HepG2 (cell line): Measurements from ENCODE around the gene ABHD4. TPM values are rescaled to one million over a fixed set of nuclear protein-coding genes. Genes with fewer than 3 reads are reported as not detected.
A peak's percentile ranks its signal among the peaks of the same experiment; 100 is the strongest.

Source experiments
- ADNP ChIP-seq: sonication (generic); formaldehyde crosslinking; IDR thresholded peaks from 2 replicates; pipeline ENCODE4 v1.4.0; 2020; ENCODE audit warnings: missing genetic modification reagents
- DMAP1 ChIP-seq: IDR thresholded peaks from 2 replicates; pipeline ENCODE4 v1.6.1; 2016
- EEA1 ChIP-seq: sonication (generic); formaldehyde crosslinking; IDR thresholded peaks from 2 replicates; pipeline ENCODE4 v1.5.1; 2020; ENCODE audit warnings: mild to moderate bottlenecking, missing genetic modification reagents, borderline replicate concordance
- HOXD1 ChIP-seq: sonication (generic); formaldehyde crosslinking; IDR thresholded peaks from 2 replicates; pipeline ENCODE4 v1.5.0; 2020; ENCODE audit warnings: missing genetic modification reagents
- LRRFIP1 ChIP-seq: sonication (generic); formaldehyde crosslinking; conservative IDR thresholded peaks from 2 replicates; pipeline ENCODE4 v1.4.0; 2020; ENCODE audit warnings: missing genetic modification reagents
- MLX ChIP-seq: IDR thresholded peaks from 2 replicates; pipeline ENCODE4 v1.6.1; 2016
- REPIN1 ChIP-seq: sonication (generic); formaldehyde crosslinking; IDR thresholded peaks from 2 replicates; pipeline ENCODE4 v1.8.0; 2022; ENCODE audit warnings: missing genetic modification reagents, low read depth, mild to moderate bottlenecking, borderline replicate concordance
- RNF2 ChIP-seq: fragments of 450-650 bp; conservative IDR thresholded peaks from 2 replicates; pipeline ENCODE4 v1.6.1; 2016; ENCODE audit warnings: low read depth
- SMAD9 ChIP-seq: sonication (generic); formaldehyde crosslinking; IDR thresholded peaks from 2 replicates; pipeline ENCODE4 v1.5.1; 2020; ENCODE audit warnings: mild to moderate bottlenecking, missing genetic modification reagents
- ZBED4 ChIP-seq: sonication (generic); formaldehyde crosslinking; IDR thresholded peaks from 2 replicates; pipeline ENCODE4 v1.4.0; 2020; ENCODE audit warnings: missing genetic modification reagents, borderline replicate concordance
- ZC3H13 ChIP-seq: sonication (generic); formaldehyde crosslinking; IDR thresholded peaks from 2 replicates; pipeline ENCODE4 v1.8.1; 2023; ENCODE audit warnings: mild to moderate bottlenecking, missing genetic modification reagents, moderate library complexity
- ZMAT5 ChIP-seq: sonication (generic); formaldehyde crosslinking; IDR thresholded peaks from 2 replicates; pipeline ENCODE4 v1.5.0; 2020; ENCODE audit warnings: mild to moderate bottlenecking, low read depth, missing genetic modification reagents, borderline replicate concordance
- ZNF230 ChIP-seq: sonication (generic); formaldehyde crosslinking; IDR thresholded peaks from 2 replicates; pipeline ENCODE4 v1.4.0; 2020; ENCODE audit warnings: mild to moderate bottlenecking, missing genetic modification reagents
- ZNF282 ChIP-seq: fragments of 450-650 bp; IDR thresholded peaks from 2 replicates; pipeline ENCODE4 v1.6.1; 2018; ENCODE audit not compliant: partially characterized antibody
- ZNF331 ChIP-seq: sonication (generic); formaldehyde crosslinking; IDR thresholded peaks from 2 replicates; pipeline ENCODE4 v1.4.0; 2020; ENCODE audit warnings: missing genetic modification reagents
- ZNF382 ChIP-seq: sonication (generic); formaldehyde crosslinking; IDR thresholded peaks from 2 replicates; pipeline ENCODE4 v1.5.0; 2020; ENCODE audit warnings: missing genetic modification reagents, mild to moderate bottlenecking, borderline replicate concordance
- ZNF510 ChIP-seq: sonication (generic); formaldehyde crosslinking; IDR thresholded peaks from 2 replicates; pipeline ENCODE4 v1.4.0; 2020; ENCODE audit warnings: low read depth, mild to moderate bottlenecking, missing genetic modification reagents
- ZNF563 ChIP-seq: sonication (generic); formaldehyde crosslinking; IDR thresholded peaks from 2 replicates; pipeline ENCODE4 v1.8.0; 2022; ENCODE audit warnings: mild to moderate bottlenecking, moderate library complexity, missing genetic modification reagents
- ZNF883 ChIP-seq: sonication (generic); formaldehyde crosslinking; IDR thresholded peaks from 2 replicates; pipeline ENCODE4 v1.5.1; 2020; ENCODE audit warnings: mild to moderate bottlenecking, missing genetic modification reagents; ENCODE audit errors: not compliant biosample characterization
- ZXDC ChIP-seq: sonication (generic); formaldehyde crosslinking; IDR thresholded peaks from 2 replicates; pipeline ENCODE4 v1.5.0; 2020; ENCODE audit warnings: mild to moderate bottlenecking, missing genetic modification reagents
- polyA plus RNA-seq, 8 experiments: library from polyadenylated mRNA; depleted of rRNA in 3 of 8; stranded (reverse) in 7 of 8; unstranded in 1 of 8; fragments of >200 nt; fragmentation: Illumina TruSeq in 4 of 8; extraction: Trizol in 4 of 8; gene quantifications; 2 replicates each; pipeline versions ENCODE4 v1.2.1 to v1.2.3, GENCODE V29; 2011 to 2016; ENCODE audit warnings: low read depth in 4 of 8, missing spikeins in 1 of 8, mixed read lengths in 1 of 8; ENCODE audit not compliant: insufficient read depth in 1 of 8
- total RNA-seq, 5 experiments: library from RNA; depleted of rRNA; stranded (reverse); fragments of >200 nt; fragmentation: Illumina TruSeq; extraction: Trizol; gene quantifications; 2 replicates each; pipeline ENCODE4 v1.2.3, GENCODE V29; 2016; ENCODE audit warnings: low read depth in 1 of 5

Gene ABHD4
- total and polyA plus RNA-seq, 2 of the 13 experiments (the other 11 are each of a cell fraction or from before 2014, with no cell fraction given), result 16.1 to 47.5 TPM

- TF ChIP-seq HOXD1 (CRISPR knock-in tag), result no peak
- TF ChIP-seq ZNF331 (CRISPR knock-in tag), result 0 out of 2 replicates have a peak, but pooled peaks have one; percentile 25
- TF ChIP-seq ZNF563 (CRISPR knock-in tag), result peak; percentile 82
- 0 out of 2 replicates have a peak, but pooled peaks have one; percentile 54 for TF ChIP-seq ZXDC (CRISPR knock-in tag)
- TF ChIP-seq DMAP1 (CRISPR knock-in tag), result peak; percentile 36; the same call in 1 of the 2 replicates
- TF ChIP-seq LRRFIP1 (CRISPR knock-in tag), result 0 out of 2 replicates have a peak, but pooled peaks have one; percentile 82
- TF ChIP-seq REPIN1 (CRISPR knock-in tag), result peak; percentile 72; the same call in 1 of the 2 replicates
- no peak; the same call in 1 of the 2 replicates for TF ChIP-seq ADNP (CRISPR knock-in tag)
- TF ChIP-seq ZMAT5 (CRISPR knock-in tag), result no peak
- no peak for TF ChIP-seq ZNF510 (CRISPR knock-in tag)
- TF ChIP-seq ZC3H13 (CRISPR knock-in tag), result no peak
- no peak for TF ChIP-seq ZNF382 (CRISPR knock-in tag)
- TF ChIP-seq ZNF883 (CRISPR knock-in tag), result peak; percentile 93
- peak; percentile 74 for TF ChIP-seq ZBED4
- TF ChIP-seq MLX (CRISPR knock-in tag), result peak; percentile 10; the same call in 1 of the 2 replicates
- TF ChIP-seq SMAD9 (CRISPR knock-in tag), result no peak; the same call in 1 of the 2 replicates
- TF ChIP-seq ZNF282, result no peak
- 0 out of 2 replicates have a peak, but pooled peaks have one; percentile 47 for TF ChIP-seq EEA1 (CRISPR knock-in tag)
- peak; percentile 87 for TF ChIP-seq RNF2
- TF ChIP-seq ZNF230 (CRISPR knock-in tag), result peak; percentile 54; the same call in 1 of the 2 replicates
These were observed 41.0 kb upstream of the ABHD4 start (continued) for GRCh38 chr14:22556990-22557623.
